GM06990 (cell line): ENCODE results near the gene VAT1L.
"Not testable (repeated sequence)": the region's sequence is repeated elsewhere in the genome, so short reads cannot be mapped to it uniquely, and the experiment has no call there.

Experiments
- DNase-seq: peaks from one replicate; pipeline ENCODE4 v3.0.0-alpha.2; 2011; ENCODE audit not compliant: insufficient read length; ENCODE audit errors: extremely low read depth
- H3K27me3 ChIP-seq: replicated peaks from 2 replicates; pipeline ENCODE4 v1.6.0; 2011; ENCODE audit warnings: low read length; ENCODE audit not compliant: control insufficient read depth, insufficient read depth
- H3K36me3 ChIP-seq: 2 replicates; pipeline ENCODE4 v1.5.1; 2011; ENCODE audit warnings: low read length; ENCODE audit not compliant: control insufficient read depth, insufficient read depth
- H3K4me3 ChIP-seq: replicated peaks from 2 replicates; pipeline ENCODE4 v1.5.1; 2011; ENCODE audit warnings: low read depth, mild to moderate bottlenecking, control low read depth, low read length
- CTCF ChIP-seq: IDR thresholded peaks from 2 replicates; pipeline ENCODE4 v1.5.1; 2011; ENCODE audit warnings: low read length, control low read depth, mild to moderate bottlenecking, inconsistent platforms; ENCODE audit not compliant: insufficient read depth, poor library complexity, severe bottlenecking

VAT1L gene

GRCh38 chr16:77985111-77985510, 196.7 kb downstream of the VAT1L start:
- H3K4me3 ChIP-seq, result no peak overlapping the region
- no peak for DNase-seq
- H3K27me3 ChIP-seq, result no peaks in the 10 kb centered on the region; the same call in 1 of the 2 replicates
- no peak for TF ChIP-seq CTCF
- no peaks in the 10 kb centered on the region for H3K36me3 ChIP-seq

- Histone ChIP-seq H3K27me3 (no peaks in the 10 kb centered on the region; the same call in 1 of the 2 replicates), H3K4me3 (no peak overlapping the region), H3K36me3 (no peaks in the 10 kb centered on the region)
- DNase-seq, result no peak
- TF ChIP-seq CTCF, result no peak
These were observed 197.8 kb downstream of the VAT1L start for GRCh38 chr16:77986011-77986740.

- no peaks in the 10 kb centered on the region for H3K36me3 ChIP-seq
- H3K27me3 ChIP-seq, result no peaks in the 10 kb centered on the region; the same call in 1 of the 2 replicates
- H3K4me3 ChIP-seq, result no peak overlapping the region
- no peak for TF ChIP-seq CTCF
- DNase-seq, result no peak
These were observed 199.4 kb downstream of the VAT1L start for GRCh38 chr16:77987810-77988209.

GRCh38 chr16:77989846-77990245, 201.5 kb downstream of the VAT1L start:
- TF ChIP-seq CTCF, result no peak
- DNase-seq, result no peak
- no peaks in the 10 kb centered on the region for H3K27me3 ChIP-seq
- no peak overlapping the region for H3K4me3 ChIP-seq
- no peaks in the 10 kb centered on the region for H3K36me3 ChIP-seq

- no peak overlapping the region for H3K4me3 ChIP-seq
- DNase-seq, result no peak
These were observed 203.3 kb downstream of the VAT1L start for GRCh38 chr16:77991701-77992100.

GRCh38 chr16:77992381-77992780, 204.0 kb downstream of the VAT1L start:
- not testable (repeated sequence) for H3K36me3 ChIP-seq, H3K4me3 ChIP-seq, H3K27me3 ChIP-seq, DNase-seq

More at GRCh38 chr16:77991701-77992100, 203.3 kb downstream of the VAT1L start:
- TF ChIP-seq CTCF, result no peak
- no peaks in the 10 kb centered on the region for H3K27me3 ChIP-seq
- no peaks in the 10 kb centered on the region for H3K36me3 ChIP-seq
